GM21529 (cell line): Measurements from ENCODE around the gene HLF.

ENCODE experiments used
- ATAC-seq: cut with Tn5 transposase; IDR thresholded peaks from one replicate; pipeline ENCODE4 v1.9.1; 2021; ENCODE audit not compliant: unreplicated experiment

Gene HLF

DNA sequence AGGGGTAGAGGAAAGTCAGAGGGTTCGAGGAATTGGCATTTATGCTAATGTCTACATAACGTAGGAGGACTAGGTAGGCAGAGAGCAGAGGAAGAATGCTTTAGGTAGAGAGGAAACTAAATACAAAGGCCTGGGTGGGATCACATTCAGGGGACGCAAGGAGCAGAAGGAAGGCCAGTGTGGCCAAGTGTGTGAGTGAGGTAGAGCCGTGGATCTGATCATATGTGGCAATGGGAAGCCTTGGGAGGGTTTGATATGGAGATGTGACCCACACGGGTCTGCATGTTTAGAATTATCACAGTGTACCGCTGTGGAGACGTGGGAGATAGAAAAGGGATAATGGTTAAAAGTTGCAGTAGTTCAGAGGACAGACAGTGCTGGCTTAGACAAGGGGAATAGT lies 43.1 kb downstream of the HLF start:
- ATAC-seq, result no peak

- ATAC-seq, result no peak
Observed at GRCh38 chr17:55308613-55309391, 44.0 kb downstream of the HLF start.

GRCh38 chr17:55311767-55312375 lies 47.1 kb downstream of the HLF start:
- ATAC-seq, result no peak

- ATAC-seq, result no peak
Observed at GRCh38 chr17:55312852-55313251, 48.1 kb downstream of the HLF start.

DNA sequence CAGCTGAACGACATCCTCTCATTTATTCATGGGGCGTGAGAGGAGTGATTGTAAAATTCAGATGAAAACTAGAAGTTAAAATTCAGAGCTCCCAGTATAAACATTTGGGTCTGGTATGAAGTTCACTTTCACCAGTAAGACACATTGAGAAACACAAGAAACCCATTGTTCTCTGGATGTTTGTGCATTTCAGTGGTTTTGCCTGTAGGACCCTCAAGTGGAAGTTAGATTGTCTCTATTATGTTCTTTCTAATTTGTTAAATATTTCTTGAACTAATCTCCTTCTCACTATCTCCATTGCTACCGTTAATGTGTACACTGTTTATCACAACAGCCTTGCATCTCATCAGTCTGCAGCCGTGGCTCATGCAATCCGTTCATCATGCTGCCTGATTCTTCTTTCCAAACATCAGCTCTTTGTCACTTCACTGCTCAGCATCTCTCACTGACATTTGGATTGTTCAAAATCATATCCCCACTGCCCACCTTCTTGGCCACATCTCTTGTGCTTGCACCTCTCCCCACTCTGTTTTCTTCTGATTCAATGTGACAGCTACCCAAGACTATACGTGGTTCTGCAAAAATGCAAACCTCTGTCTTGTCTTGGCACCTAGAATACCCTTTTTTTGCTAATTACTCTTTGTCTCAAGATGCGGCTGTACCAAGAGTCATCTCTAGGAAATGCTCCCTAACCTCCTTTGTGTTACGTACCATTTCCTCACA lies 49.5 kb downstream of the HLF start:
- no peak for ATAC-seq

DNA sequence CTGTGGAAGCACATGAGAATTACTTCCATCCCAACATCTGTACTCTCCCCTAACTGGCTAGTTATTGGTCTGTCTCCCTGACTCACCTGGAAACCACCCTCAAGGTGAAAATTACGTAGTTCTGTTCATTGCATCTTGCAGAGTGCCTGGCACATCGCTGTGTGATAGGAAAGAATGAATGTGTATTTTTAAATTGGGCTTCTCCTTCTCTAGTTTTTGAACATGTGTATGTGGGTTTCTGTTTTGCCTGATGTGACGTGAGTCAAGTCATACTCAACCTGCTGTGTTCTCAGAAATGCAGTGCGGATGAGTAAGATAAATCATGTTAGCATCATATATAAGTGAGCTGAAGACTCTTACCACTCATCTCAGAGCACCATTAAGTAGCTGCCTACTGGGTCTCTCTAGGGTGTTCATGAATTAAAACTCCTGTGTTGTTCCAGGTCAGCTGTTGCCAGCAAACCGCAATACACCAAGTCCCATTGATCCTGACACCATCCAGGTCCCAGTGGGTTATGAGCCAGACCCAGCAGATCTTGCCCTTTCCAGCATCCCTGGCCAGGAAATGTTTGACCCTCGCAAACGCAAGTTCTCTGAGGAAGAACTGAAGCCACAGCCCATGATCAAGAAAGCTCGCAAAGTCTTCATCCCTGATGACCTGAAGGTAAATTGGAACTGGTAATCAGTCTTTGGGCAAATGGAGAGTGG lies 50.2 kb downstream of the HLF start:
- no peak for ATAC-seq

GRCh38 chr17:55316499-55316898 lies 51.7 kb downstream of the HLF start:
- ATAC-seq, result no peak

- ATAC-seq, result no peak
Observed at GRCh38 chr17:55317284-55317683, 52.5 kb downstream of the HLF start.

- ATAC-seq, result no peak
Observed at GRCh38 chr17:55318081-55318480, 53.3 kb downstream of the HLF start.

DNA sequence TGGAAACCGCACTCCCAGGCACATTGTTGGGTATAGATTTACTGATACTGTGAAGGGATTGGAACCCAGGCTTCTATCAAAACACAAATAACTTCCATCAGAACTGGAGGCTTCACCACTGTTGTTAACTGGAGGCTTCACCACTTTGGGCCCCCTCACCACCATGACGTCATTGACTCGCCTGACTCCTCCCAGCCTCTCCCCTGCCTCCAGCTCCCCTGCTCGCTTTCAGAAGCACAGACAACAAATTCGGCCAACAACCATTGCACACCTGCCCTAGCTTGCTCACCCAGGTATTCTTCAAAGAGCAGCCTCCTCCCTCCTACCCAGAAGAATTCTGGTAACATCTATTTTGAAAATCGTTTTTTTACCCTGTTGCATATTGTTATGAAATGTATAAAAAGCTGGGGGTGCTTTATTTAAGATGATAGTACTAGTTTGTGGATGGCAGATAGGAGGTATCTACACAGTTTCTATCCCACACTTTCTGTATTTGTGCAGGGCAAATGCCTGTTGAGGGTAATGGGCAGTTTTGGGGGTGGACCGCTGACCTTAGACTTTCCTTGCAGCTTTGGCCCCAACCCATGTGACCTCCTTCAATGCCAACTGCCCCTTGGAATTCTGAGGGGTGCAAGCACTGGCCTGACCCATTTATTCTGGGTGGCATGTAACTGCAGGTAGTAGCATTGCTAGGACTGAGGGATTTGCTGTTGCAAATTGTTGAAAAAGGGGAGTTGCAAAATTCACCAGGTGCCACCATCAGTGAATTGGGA lies 54.1 kb downstream of the HLF start:
- no peak for ATAC-seq

- no peak for ATAC-seq
Observed at GRCh38 chr17:55319933-55320593, 55.3 kb downstream of the HLF start.

- no peak for ATAC-seq
Observed at GRCh38 chr17:55320594-55321426, 56.0 kb downstream of the HLF start.

GRCh38 chr17:55321427-55322060 lies 56.8 kb downstream of the HLF start:
- ATAC-seq, result no peak

DNA sequence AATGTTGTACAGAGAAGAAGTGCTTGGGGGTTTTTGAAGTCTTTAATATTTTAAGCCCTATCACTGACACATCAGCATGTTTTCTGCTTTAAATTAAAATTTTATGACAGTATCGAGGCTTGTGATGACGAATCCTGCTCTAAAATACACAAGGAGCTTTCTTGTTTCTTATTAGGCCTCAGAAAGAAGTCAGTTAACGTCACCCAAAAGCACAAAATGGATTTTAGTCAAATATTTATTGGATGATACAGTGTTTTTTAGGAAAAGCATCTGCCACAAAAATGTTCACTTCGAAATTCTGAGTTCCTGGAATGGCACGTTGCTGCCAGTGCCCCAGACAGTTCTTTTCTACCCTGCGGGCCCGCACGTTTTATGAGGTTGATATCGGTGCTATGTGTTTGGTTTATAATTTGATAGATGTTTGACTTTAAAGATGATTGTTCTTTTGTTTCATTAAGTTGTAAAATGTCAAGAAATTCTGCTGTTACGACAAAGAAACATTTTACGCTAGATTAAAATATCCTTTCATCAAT lies 57.8 kb downstream of the HLF start:
- no peak for ATAC-seq

GRCh38 chr17:55323518-55324295 lies 58.9 kb downstream of the HLF start:
- no peak for ATAC-seq

GRCh38 chr17:55324296-55324978 lies 59.7 kb downstream of the HLF start:
- no peak for ATAC-seq

DNA sequence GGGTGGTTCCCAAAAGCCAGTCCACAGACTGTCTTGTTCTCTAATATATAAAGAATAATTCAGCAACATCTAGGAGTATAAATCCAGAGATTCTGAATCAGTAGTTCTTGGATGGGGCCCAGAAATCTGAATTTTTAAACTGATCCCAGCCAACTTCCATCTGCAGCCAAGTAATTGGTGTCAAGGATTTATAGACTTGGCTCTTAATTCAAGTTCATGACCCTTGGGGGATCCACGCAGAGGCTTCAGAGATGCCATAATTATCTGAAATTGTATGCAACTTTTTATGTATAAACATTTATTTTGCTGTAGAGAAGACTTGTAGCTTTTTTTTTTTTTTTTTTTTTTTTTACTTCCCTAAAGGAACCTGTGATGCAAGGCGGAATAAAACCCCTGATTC lies 60.6 kb downstream of the HLF start:
- ATAC-seq, result no peak
